ENCODE measurements around the gene BGN. TPM values are rescaled to one million over a fixed set of nuclear protein-coding genes. Genes with fewer than 3 reads are reported as not detected.
A peak's percentile ranks its signal among the peaks of the same experiment; 100 is the strongest.

Gene BGN
- total RNA-seq (2014; rRNA removed; shearing (Covaris generic)) = 6.6 and 6.8 TPM in 2 replicates

DNA sequence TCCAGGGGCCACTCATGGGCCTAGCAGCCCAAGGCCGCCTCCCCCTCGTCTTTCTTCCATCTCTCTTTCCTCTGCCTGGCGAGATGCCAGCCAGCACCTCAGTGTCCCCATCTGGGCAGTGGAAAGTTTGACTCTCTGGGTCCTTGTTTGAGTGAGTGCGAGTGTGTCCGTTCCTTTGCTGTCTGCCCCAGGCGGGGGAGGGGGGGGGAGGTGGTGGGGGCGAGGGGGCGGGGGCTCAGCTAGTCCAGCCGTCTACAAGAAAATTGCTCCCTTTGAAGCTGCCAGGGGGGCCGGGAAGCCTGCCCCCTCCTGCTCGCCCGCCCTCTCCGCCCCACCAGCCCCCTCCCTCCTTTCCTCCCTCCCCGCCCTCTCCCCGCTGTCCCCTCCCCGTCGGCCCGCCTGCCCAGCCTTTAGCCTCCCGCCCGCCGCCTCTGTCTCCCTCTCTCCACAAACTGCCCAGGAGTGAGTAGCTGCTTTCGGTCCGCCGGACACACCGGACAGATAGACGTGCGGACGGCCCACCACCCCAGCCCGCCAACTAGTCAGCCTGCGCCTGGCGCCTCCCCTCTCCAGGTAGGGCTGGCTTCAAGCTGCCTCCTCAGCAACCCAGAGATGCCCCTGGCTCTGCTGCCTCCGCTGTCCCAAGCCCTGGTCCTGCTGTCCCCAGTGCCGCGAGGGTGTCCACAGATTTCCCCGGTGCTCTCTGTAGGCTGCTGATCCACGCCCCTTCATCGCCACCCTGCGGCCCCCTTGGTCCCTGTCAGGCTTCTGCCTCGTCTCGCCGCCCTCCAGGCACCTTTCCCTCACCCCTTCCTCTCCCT is at the start of gene BGN:
BGN (plus strand) TSS at position 440 of the 821 bp plus-strand sequence. CDS start 9,652 bp downstream, outside the sequence.
- peak; percentile 41 for DNase-seq (ENCODE audit: low read depth)

DNA sequence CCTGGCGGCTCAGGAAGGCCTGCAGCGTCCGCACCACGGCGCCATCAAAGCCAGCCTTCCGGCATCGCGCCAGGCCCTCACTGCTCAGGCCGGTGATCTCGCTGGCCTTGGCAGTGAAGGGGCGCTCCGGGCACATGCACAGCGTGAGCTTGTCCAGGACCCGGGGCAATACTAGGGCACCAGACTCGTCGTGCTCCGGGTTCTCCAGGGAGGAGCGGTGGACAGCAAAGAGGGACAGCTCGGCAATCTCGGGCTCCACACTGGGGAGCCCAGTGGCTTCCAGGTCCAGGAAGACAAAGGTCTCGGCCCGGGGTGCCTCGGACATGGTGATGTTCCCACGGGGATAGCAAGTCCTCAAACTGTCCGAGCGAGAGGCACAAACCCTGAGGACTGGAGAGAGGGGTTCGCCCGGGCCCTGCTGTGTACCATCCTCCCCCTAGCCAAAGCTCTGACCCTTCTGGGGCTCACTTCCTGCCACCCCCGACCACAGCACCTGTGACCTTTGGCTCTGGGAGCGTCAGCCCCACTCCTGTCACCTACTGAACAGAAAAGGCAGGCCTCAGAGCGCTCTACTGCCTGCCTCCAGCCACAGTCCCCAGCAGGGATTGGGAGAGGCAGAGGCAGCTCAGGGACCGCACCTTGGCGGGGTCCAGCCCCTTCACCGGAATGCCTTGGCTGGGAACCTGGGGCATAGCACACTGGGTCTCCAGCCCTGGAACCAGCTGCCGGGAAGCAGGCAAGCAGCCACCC is 49.5 kb upstream of the BGN start:
- DNase-seq (ENCODE audit: low read depth) = no peak

DNA sequence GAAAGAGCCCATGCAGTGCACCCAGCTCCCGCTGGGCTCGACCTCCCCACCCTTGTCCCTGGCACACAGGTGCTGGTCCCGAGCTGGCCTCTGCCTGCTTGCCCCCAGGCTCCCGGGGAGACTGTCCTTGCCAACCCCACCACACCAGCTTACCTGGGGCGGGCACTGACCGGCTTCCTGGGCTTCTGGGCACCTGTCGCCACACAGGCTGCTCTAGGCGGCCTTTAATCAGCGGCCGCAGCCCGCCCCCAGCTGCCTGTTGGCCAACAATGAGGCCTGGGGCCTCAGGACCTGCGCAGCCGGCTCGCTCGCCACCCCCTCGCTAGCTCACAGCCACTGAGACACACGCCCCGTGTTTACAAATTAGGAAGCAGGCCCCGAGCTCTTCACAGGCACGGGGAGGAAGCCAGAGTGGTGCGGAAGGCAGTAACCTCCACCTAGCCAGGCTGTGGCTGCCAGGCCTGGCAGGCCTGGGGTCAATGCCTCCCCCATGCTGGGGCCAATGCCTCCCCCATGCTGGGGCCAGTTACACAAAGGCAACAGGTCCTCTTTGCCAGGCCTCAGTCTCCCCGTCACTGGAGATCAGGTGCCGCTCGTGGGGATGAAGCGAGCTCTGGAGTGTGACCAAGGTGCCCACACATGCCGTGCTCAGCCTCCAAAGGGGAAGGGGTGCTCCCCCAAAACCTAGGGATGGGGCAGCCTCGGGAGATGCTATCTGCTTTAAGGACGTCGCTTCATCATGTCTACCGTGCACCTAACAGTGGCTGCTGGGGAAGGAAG is 48.7 kb upstream of the BGN start, which contains the start of gene TREX2:
TREX2 (minus strand) TSS at position 201 of the 780 bp plus-strand sequence. CDS start 626 bp downstream, outside the sequence.
- no peak for DNase-seq (ENCODE audit: low read depth)

DNA sequence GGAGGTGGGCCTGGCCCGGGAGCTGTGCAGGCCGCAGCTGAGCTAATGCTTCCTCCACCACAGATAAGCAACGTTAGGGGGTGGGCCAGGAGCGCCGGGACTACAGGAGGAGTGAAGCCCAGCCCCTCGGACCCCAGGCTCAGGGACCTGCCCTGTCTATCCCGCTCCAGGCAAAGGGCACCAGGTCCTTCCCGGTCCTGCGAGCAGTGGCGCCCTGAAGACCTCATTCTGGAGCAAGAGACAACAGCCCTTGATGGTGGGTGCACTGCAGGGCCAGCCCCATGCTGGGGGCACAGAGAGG is 48.2 kb upstream of the BGN start:
- no peak for DNase-seq (ENCODE audit: low read depth)

DNA sequence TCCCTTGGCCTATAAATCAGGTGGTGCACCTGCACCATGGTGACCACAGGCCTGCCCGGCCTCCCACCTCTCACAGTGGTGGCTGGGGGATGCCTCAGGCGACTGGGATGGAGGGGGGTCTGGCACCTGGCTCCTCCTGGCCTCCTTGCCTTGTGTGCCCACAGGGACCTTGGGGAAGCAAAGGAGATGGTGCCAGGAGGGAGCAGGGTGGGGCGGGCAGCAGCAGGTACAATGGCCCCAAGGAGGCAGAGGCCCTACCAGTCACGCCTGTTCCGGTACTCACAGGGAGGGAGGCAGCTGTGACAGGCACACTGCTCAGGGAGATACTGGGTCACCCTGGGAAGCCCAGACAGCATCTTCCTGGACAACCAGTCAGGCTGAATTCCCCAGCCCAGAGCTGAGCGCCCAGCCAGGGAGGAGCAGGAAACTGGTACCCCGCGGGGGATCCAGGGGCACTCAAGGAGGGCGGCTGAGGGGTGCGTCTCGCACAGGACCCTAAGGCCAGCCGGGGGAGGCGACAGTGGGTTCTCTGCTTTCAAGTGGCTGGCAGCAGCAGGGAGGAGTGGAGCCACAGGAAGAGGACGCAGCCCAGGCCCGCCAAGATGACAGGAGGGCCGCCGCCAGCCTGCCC is 47.7 kb upstream of the BGN start:
- DNase-seq (ENCODE audit: low read depth) = no peak

DNA sequence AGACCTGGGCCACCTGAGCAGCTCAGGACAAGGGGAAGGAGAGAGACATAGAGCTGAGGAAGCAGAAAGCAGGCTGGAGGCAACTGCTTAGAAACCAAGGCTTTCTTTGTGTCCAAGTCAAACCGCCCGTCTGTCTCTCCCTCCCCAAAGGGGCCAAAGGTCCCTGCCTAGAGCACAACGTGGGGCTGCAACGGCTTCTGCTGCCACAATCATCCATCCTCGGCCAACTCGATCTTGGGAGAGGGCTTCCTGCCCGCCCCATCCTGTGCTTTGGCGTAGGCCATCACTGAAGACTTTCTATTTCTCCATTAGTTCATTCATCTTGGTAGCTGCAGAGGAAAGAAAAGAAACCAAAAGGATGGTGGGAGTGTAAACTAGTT is 47.2 kb upstream of the BGN start:
- DNase-seq (ENCODE audit: low read depth) = no peak

DNA sequence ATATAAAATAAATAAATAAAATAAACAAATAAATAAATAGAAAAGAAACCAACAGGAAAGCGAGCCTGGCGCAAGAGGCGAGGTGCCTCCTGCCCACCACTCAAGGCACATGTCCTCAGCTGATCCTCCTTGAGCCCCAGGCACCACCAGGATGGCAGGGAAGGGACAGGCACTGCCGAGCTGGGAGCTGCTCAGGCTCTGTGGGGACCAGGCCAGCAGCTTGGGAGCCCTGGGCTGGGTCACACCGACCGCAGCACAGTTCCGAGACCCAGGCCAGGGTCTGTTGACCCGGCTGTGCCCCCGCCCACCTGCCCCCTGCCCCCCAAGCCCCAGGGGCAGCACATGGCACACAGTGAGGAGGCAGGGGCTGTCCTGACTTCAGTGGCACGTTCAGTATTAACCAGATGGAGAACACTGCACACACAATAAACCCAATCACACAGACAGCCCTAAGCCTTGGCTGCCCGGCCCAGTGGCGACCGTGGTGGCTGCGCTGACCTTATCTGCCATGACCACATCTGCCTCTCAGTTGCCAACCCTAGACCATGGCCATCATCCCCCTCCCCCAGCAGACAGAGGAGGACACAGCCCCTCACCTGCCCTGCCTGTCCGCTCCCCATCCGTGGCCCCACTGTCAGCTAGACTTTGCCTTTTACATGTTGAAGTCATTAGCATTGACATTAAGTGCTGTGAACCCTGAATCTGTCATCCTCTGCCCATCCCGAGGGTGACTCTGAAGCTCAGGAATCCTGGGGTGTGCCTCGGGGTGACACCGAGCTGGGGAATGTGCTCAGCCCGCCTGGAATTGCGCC is 46.0 kb upstream of the BGN start:
- no peak for DNase-seq (ENCODE audit: low read depth)

DNA sequence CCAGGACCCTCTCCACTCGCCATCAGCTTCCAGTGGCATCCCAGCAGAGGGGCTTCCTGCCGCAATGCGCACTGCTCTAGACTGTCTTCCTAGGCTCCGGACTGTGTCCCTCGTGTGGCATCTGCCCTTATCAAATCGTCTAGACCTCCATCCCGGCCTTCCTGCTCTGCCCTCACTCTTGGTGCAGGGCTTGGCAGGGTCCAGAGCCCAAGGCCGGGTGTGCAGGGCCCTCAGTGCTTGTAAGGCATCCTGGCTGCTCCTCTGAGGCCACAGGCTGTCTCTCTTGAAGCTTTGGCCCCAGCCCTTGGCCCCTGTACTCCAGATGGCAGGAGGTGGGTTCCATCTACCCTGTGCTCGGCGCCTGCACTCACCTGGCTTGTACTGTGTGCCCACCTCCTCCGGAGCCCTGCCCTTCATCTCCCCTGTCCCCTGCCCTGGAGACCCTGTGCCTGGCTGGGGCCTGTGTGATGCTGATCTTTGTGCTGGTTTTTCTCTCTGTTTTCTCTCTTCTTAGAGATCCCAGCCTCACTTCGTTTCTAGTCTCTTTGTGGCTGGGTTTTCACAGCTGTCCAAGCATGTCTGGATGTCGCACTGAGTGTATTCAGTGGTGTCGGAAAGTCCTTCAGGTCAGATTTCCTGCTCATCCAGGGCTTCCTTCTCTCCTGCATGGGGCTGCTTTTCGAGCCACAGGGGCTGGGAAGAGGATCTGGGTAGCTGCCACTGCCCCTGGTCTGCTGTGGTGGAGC is 45.2 kb upstream of the BGN start:
- no peak for DNase-seq (ENCODE audit: low read depth)

DNA sequence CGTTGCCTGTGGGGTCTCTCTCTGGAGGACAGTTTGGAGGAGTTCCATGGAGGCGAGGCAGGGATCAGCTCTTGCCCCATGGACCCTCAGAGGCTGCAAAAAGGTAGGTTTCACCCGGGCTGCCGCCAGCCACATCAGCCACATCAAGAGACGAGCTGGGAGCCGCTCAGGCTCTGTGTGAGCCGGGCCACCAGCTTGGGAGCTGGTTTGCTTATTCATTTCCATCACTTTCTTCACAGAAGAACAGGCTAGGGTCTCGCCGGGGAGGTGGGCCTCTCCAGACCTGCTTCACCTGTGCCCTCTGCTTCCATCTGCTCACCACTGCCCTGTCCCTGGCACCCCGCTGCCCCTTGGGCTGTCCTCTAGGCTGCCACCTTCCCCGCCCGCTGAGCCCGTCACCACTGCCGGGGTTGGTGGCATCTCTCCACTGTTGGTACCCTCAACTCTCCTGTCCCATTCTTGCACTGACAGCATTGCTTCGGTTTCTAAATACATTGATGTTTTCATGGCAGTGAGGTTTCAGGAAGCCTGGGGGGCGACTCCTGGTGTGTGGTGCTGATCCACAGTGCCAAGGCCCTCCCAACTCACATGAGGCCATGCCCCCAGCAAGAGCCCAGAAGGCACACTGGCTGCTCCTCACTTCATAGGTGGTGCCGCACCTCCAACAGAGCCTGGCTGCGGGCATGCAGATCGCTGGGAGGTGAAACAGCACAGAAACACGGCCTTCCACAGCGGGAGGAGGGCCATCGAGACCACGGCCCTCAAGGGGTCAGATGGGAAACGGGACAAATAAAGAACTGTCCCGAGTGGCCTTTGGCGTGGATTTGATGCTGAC is 44.4 kb upstream of the BGN start:
- no peak for DNase-seq (ENCODE audit: low read depth)

DNA sequence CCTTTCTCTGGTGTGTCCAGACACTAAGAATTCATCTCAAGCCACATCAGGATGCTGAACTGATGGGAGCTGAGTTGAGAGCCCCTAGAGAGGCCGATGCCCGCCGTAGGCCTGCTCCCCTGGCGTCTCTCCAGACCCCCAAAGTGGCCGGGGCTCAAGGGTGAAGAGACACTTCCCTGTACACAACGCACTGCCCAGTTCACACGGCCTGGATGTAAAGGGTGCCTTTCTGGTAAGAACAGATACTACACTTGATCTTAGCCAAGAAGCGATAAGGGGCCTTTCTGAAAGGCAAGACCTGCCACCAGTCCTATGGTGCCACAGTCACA is 43.9 kb upstream of the BGN start:
- no peak for DNase-seq (ENCODE audit: low read depth)

DNA sequence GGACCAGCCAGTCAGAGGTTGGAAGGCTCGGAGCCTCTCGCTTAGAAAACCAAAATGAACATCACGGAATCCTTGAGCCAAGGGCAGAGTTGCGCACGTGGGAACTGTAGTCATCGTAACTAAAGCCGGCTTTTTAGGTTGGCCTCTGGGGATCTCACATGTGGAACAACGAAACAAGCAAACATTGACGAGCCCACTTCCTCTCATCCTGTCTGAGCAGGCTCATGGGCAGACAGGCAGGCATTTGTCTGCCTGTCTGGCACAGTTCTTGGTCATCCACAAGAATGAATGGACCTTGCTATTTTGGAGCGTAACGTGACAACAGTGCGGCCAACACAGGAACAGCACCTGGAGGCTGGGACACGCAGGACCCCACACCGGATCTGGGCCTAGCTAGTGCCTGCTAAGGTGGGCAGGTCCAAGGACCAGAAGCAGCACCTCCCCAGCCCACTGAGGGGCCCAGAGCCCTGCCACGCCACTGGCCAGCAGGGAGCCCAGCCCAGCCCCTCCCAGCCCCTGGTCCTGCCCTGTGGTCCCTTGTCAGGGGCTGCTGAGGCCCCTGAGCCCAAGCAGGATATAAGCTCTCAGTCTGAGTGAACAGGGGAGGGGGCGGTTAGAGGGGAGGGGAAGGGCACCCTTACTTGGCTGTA is 39.8 kb upstream of the BGN start:
- no peak for DNase-seq (ENCODE audit: low read depth)

DNA sequence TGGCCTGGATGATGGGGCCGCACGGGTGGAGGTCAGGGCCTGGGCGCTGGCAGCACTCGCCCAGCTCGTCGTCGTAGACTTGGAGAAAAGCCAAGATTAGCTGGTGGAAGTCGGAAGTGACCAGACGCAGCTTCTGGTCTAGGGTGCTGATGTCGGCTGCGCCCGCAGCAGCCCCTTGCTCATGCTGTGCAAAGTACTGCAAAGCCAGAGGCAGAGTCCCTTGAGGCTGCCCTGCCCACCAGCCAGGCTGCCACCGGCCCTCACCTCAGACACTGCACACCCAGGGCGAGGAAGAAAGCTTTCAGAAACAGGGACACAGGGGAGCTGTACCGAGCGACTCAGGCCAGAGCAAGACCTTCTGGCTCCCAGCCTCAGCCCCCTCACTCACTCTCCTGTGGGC is 39.2 kb upstream of the BGN start:
- DNase-seq (ENCODE audit: low read depth) = no peak

DNA sequence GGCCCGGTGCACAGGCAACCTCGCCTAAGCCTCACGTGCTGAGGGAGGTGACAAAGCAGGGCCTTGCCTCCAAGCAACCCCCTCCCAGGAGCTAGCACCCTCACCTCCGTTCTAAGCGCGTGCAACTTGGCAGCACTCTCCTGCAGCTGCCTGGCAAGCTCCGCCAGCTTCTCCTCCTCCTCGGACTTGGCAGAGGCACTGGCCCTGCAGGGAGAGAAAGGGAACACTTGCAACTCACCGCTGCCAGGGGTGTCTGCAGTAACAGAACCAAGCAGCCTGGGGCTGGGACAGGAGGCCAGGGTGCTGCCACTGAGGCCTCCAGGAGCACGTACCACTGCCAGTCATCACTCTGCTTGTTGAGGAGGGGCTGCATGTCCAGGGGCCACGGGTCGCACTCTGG is 38.6 kb upstream of the BGN start:
- DNase-seq (ENCODE audit: low read depth) = no peak

DNA sequence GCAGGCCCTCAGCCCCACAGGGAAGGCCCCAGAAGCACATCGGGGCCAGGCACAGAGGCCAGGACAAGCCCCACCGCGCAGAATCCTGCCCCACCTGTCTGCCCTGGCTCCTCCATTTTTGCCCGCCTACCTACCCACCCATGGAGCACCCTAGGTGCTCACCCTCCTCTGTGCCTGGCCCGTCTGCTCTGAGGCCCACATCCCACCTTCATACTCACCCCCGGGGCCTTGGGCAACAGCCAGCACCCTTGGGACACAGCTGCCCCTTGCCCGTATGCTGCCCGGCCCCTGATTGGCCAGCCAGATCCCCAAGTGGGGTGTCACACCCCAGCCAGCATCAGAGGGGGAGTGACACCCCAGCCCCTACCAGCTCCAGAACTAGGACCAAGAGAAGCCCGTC is 38.1 kb upstream of the BGN start:
- no peak for DNase-seq (ENCODE audit: low read depth)

DNA sequence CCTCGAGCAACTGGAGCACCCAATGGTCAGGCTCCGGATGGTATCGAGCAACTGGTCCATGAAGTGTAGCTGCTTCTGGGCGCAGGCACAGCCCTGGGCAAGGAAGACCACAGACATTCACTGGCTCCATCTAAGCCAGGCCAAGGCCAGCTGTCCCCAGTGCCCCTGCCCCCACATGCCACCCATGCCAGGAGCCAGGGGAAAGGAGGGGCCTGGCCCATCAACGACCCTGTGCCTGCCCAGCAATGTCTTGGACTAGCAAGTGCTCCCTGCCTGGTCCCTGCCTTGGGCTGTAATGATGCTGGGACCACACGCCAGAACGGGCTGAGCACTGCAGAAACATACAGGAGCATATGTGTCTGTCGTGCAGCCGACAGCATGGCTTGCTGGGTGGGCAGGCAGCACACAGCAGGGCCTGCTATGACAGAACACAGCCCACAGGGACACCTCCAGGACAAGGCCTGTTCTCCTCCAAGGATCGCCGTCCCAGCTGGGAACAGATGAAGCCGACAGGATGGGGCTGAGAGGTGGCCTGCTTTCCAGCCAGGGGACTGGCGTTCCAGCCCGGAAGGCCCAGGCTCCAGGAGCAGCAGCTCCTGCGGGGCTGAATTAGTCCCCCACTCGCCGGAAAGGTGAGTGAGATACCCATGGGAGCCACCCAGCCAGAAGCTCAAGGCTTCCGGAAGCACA is 37.5 kb upstream of the BGN start:
- DNase-seq (ENCODE audit: low read depth) = no peak

DNA sequence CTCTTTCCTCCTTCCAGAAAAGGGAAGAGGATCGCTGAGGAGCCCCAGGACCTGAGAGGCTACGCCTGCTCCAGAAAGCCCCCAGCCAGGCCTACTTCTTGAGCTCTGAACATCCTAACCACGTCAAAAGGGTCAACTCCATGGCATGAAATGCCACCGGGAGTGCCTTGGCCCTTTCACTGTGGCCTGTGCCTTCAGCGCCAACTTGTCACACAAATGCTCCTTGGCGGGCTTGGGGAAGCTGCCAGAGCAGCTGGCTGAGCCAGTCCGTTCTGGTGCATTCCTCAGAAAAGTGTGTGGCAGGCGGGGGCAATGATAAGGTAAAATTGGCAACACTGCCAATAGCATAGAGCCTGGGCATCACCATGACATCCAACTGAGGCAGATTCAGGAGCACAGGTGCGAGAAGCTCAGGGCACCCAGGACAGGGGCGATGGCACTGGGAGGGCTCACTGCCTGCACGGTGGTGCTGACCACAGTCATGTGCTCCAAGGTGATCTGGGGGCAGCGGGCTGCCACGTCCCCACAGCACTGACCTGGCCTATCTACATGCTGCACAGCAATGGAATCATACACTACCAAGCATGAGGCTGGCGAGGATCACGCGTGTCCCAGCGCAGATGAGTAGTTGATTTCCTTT is 36.8 kb upstream of the BGN start:
- no peak for DNase-seq (ENCODE audit: low read depth)

DNA sequence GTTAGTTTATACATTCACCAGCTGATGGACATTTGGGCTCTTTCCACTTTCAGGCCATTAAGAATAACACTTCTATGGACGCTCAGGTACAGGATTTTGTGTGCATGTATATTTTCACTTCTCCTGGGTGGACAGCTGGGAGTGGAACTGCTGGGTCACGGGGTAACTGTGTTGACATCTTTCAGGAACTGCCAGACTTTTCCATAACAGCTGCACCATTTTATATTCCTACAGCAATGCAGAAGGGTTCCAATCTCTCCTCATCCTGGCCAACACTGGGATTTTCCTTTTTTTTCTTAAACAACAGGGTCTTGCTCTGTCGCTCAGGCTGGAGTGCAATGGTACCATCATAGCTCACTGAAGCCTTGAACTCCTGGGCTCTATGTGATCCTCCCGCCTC is 36.3 kb upstream of the BGN start:
- DNase-seq (ENCODE audit: low read depth) = no peak

DNA sequence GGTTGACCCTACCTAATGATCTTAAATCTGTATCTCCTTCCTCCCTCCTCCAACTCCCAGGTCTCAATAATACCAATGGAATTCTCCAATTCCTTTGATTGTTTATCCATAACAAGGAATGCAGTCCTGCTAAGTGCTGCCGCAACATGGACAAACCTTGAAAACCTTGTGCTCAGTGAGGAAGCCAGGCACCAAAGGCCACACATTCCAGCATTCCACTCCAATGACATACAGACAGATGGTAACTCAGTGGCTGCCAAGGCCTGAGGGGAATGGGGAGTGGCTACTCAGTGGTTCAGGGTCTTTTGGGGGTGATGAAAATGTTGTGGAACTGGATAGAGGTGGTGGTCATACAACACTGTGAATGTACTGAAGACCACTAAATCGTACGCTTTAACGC is 34.8 kb upstream of the BGN start:
- DNase-seq (ENCODE audit: low read depth) = peak; percentile 5

Data from RPMI7951 (cell line).